ENCODE results near the gene SMAD7.

DNA sequence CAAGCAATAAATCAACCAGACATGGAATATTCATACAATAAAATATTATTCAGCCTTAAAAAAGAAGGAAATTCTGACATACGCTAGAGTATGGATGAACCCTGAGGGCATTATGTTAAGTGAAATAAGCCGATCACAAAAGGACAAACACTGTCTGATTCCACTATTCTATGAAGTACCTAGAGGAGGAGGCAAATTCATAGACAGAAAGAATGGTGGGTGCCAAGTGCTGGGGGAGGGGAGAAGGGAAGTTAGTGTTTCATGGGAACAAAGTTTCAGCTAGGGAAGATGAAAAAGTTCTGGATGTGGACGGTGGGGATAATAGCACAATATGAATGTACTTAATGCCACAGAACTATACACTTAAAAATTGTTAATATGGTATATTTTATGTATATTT lies 19.8 kb downstream of the SMAD7 start:
- TF ChIP-seq, protein P1, sequence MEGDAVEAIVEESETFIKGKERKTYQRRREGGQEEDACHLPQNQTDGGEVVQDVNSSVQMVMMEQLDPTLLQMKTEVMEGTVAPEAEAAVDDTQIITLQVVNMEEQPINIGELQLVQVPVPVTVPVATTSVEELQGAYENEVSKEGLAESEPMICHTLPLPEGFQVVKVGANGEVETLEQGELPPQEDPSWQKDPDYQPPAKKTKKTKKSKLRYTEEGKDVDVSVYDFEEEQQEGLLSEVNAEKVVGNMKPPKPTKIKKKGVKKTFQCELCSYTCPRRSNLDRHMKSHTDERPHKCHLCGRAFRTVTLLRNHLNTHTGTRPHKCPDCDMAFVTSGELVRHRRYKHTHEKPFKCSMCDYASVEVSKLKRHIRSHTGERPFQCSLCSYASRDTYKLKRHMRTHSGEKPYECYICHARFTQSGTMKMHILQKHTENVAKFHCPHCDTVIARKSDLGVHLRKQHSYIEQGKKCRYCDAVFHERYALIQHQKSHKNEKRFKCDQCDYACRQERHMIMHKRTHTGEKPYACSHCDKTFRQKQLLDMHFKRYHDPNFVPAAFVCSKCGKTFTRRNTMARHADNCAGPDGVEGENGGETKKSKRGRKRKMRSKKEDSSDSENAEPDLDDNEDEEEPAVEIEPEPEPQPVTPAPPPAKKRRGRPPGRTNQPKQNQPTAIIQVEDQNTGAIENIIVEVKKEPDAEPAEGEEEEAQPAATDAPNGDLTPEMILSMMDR (conservative IDR thresholded peaks at IDR 0.05): no peak
- no peak for TF ChIP-seq ZFX (IDR thresholded peaks at IDR 0.05)
